ENCODE data around the gene MACROD2.

- TF ChIP-seq CTCF (IDR thresholded peaks at IDR 0.05) (no peak), POLR2A (IDR thresholded peaks at IDR 0.05) (no peak)
Measured at GRCh38 chr20:14821251-14821650, 825.9 kb downstream of the MACROD2 start.
